T-helper 2 cell treated with Interferon-gamma antibody and Interleukin-4, amounts not matched to agents 5 μg/mL and 100 μg/mL, for 36 hours (primary cell): Measurements from ENCODE around the gene PAK2.

Experiments used
- DNase-seq: peaks from one replicate; pipeline ENCODE4 v3.0.0; 2021; ENCODE audit warnings: low spot score
- H3K27ac Mint-ChIP-seq: one replicate; pipeline ENCODE4 v1.8.0; 2021; ENCODE audit warnings: mild to moderate bottlenecking, mixed read lengths
- H3K27me3 Mint-ChIP-seq: one replicate; pipeline ENCODE4 v1.8.0; 2021; ENCODE audit warnings: low read depth, mixed read lengths
- H3K36me3 Mint-ChIP-seq: one replicate; pipeline ENCODE4 v1.8.0; 2021; ENCODE audit warnings: low read depth, mixed read lengths
- H3K4me1 Mint-ChIP-seq: one replicate; pipeline ENCODE4 v1.8.0; 2021; ENCODE audit warnings: low read depth, mixed read lengths
- H3K4me3 Mint-ChIP-seq: one replicate; pipeline ENCODE4 v1.8.0; 2022; ENCODE audit warnings: mild to moderate bottlenecking, moderate library complexity, mixed read lengths
- H3K9me3 Mint-ChIP-seq: one replicate; pipeline ENCODE4 v1.8.0; 2021; ENCODE audit warnings: mixed read lengths

PAK2 gene

DNA sequence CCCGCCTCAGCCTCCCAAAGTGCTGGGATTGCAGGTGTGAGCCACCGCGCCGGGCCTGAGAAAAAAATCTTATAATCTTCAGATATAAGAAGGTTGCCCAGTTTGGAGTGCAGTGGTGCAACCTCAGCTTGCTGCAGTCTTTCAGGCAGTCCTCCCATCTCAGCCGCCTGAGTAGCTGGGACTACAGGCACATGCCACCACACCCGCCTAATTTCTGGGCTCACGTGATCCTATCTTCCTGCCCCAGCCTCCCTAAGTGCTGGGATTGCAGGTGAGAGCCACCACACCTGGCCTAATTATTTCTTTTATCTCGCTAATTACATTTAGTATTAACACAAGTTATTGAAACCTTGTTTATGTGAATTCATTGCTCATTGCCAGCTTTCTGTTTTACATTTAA, 13.5 kb downstream of the PAK2 start:
- Mint-ChIP-seq H3K4me1 (peaks cover 38% of the 10 kb centered on the region), H3K4me3 (no peak overlapping the region), H3K27ac (no peak overlapping the region), H3K27me3 (no peaks in the 10 kb centered on the region), H3K9me3 (peaks cover 21% of the 10 kb centered on the region), H3K36me3 (peaks cover 80% of the 10 kb centered on the region)
- no peak for DNase-seq

DNA sequence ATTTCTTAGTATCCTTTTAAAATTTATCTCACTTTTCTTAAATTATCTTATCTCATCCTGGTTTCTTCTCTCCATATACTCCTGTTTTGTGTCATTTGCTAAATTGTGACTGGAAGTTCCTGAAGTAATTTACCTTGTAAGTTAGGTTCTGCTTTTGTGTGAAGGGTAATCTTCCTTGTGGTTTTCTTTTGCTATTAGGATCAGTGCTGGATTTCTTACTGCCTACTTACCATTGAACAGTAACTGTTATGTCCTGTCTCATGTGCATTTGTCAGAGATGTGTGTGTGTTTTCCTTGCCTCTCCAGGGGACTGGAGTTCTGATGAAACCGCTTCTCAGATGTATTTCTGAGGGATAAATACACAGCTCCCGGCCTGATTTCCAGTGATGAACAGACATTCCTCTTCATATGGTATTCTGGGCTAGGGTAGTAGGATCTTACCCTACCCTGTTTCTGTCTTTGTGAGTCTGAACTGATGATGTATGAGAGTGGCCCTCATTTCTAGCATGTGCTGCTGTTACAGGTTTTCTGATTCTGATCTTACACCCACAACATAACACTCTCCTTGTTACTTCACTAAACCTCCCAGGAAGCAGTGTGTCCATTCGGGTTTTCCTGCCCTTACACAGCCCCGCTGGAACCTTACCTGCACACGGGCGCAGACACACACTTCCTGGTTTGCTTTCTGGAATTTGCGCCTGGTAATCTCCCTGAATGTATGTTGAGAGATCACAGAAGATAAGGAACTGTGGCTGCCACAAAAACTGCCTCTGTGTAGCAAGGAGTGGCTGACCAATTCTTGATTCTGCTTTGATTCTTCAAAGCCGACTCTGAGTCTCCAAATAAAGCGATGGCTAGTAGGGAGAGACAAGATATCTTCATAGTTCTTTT, 14.7 kb downstream of the PAK2 start:
- no peaks in the 10 kb centered on the region for H3K27me3 Mint-ChIP-seq
- H3K36me3 Mint-ChIP-seq, result peaks cover 73% of the 10 kb centered on the region
- DNase-seq, result no peak
- peaks cover 21% of the 10 kb centered on the region for H3K9me3 Mint-ChIP-seq
- no peak overlapping the region for H3K4me3 Mint-ChIP-seq
- H3K27ac Mint-ChIP-seq, result peak overlapping the region; percentile 28
- peaks cover 35% of the 10 kb centered on the region for H3K4me1 Mint-ChIP-seq

DNA sequence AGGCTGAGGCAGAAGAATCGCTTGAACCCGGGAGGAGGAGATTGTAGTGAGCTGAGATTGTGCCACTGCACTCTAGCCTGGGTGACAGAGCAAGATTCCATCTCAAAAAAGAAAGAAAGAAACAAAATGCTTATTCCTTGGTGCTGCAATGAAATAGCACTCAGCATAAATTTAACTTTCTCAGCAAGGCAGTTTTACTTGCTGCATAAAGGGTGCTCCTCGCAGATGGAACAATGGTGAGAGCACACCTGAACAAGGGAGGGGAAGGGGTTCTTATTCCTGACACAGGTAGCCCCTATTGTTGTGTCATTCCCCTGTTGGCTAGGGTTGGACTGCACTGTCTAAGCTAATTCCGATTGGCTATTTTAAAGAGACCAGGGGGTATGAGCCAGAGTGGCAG, 17.1 kb downstream of the PAK2 start:
- no peak for DNase-seq
- Mint-ChIP-seq H3K9me3 (peaks cover 25% of the 10 kb centered on the region), H3K4me3 (no peak overlapping the region), H3K36me3 (peaks cover 65% of the 10 kb centered on the region), H3K27ac (no peak overlapping the region), H3K4me1 (peaks cover 36% of the 10 kb centered on the region), H3K27me3 (no peaks in the 10 kb centered on the region)

DNA sequence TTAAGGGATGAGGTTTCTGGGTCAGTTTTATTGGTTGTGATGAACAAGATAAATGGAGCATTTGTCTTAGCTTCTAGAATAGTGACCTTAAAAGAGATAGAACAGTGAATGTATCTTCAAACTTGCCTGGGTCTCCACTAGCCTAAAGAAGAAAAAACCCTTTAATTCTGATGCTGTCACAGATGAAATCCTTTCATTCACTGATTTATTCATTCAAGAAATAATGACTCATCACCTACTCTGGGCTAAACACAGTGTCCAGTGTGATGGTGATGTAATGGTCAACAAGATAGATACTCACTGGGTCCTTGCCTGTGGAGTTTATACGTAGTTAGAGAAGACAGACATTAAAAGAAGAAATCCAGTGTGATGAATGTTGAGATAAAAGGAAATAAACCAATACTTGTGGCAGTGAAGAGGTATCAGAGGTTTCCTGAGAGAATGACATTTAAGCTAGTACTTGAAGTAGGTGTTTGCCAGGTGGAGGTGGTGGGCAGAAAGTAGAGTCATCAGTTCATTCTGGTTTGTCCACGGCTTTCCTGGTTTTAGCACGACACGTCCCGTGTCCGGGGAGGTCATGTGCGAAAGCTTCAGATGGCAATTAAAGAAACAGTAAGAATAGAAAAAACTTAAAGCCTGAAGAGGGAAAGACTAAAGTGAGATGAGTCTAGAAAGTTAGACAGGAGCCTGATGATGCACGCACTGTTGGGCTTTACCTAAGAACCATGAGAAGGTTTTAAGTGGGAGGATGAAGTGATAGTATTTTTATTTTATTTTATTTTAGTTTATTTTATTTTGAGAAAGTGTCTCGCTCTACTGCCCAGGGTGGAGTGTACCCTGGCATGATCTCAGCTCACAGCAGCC, 18.5 kb downstream of the PAK2 start:
- Mint-ChIP-seq H3K27me3 (no peaks in the 10 kb centered on the region), H3K9me3 (peaks cover 25% of the 10 kb centered on the region), H3K36me3 (peaks cover 59% of the 10 kb centered on the region), H3K4me3 (no peak overlapping the region), H3K27ac (peak overlapping the region; percentile 29), H3K4me1 (peaks cover 33% of the 10 kb centered on the region)
- DNase-seq, result no peak

GRCh38 chr3:196763179-196763578, 23.5 kb downstream of the PAK2 start:
- H3K36me3 Mint-ChIP-seq, result peaks cover 24% of the 10 kb centered on the region
- peaks cover 4% of the 10 kb centered on the region for H3K9me3 Mint-ChIP-seq
- H3K27me3 Mint-ChIP-seq, result no peaks in the 10 kb centered on the region
- no peak overlapping the region for H3K27ac Mint-ChIP-seq
- peaks cover 5% of the 10 kb centered on the region for H3K4me1 Mint-ChIP-seq
- DNase-seq, result no peak
- no peak overlapping the region for H3K4me3 Mint-ChIP-seq

- H3K27ac Mint-ChIP-seq, result peak overlapping the region; percentile 9
- DNase-seq, result no peak
Observed at GRCh38 chr3:196765454-196765853, 25.8 kb downstream of the PAK2 start.

DNA sequence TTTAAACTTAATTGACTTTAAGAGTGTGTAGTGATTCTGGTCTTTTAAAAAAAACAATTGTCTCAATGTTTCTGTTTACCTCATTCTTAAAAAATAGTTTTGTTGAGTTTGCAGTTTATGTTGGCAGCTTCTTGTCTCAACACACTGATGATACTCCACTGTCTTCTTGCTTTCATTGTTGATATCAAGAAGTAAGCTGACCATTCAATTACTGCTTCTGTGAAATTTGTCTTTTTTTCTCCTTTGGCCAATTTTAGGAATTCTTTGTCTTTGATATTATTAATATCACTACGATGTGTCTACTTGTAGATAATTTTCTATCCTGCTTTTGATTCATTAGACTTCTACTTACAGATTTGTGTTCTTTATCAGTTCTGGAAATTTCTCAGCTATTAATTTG, 31.4 kb downstream of the PAK2 start:
- Mint-ChIP-seq H3K4me1 (peaks cover 27% of the 10 kb centered on the region), H3K4me3 (no peak overlapping the region), H3K27me3 (no peaks in the 10 kb centered on the region), H3K36me3 (peaks cover 25% of the 10 kb centered on the region), H3K9me3 (no peaks in the 10 kb centered on the region), H3K27ac (no peak overlapping the region)
- no peak for DNase-seq

More at GRCh38 chr3:196765454-196765853, 25.8 kb downstream of the PAK2 start:
- H3K36me3 Mint-ChIP-seq, result peaks cover 16% of the 10 kb centered on the region
- peaks cover 4% of the 10 kb centered on the region for H3K4me1 Mint-ChIP-seq
- no peaks in the 10 kb centered on the region for H3K27me3 Mint-ChIP-seq
- H3K9me3 Mint-ChIP-seq, result peaks cover 4% of the 10 kb centered on the region
- no peak overlapping the region for H3K4me3 Mint-ChIP-seq

DNA sequence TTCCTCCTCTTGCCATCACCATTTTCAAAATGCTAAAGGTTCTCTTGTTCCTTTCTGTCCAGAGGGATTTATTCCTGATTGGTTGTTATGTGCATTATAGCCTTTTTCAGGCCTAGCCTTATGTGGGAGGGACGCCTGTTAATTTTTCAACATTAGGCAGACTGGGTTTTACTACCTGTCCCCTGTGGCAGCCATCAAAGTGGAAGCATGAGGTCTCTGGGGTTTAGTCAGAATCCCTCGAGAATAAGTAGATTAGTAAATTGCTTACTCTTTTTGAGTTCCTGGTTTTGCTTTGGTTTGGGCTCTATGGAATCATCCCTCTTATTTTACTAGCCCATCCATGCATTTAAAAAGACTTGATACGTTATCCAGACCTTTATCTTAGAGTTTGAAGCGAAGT, 32.4 kb downstream of the PAK2 start:
- no peak for DNase-seq
- Mint-ChIP-seq H3K4me3 (no peak overlapping the region), H3K27me3 (no peaks in the 10 kb centered on the region), H3K36me3 (peaks cover 25% of the 10 kb centered on the region), H3K27ac (no peak overlapping the region), H3K9me3 (no peaks in the 10 kb centered on the region), H3K4me1 (peaks cover 27% of the 10 kb centered on the region)

DNA sequence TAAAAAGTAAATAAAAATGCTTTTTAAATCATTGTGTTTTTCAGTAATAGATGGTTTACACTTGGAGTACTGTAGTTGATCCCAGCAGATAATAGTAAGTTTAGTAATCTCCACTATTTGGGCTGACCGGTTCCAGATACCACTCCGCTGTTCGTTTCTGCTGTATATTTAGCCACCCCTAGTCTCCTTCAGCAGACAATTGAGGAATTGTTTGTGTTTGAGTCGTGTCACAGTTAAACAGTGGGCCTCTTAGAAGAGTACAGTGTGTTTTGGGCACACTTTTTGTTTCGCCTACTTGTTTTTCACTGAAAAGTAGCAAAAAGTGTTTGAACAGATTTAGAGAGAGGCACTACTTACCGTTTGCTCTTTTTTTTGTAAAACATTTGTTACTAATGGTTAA, 33.2 kb downstream of the PAK2 start:
- Mint-ChIP-seq H3K27ac (no peak overlapping the region), H3K9me3 (no peaks in the 10 kb centered on the region), H3K27me3 (no peaks in the 10 kb centered on the region), H3K4me3 (no peak overlapping the region), H3K36me3 (peaks cover 28% of the 10 kb centered on the region), H3K4me1 (peaks cover 27% of the 10 kb centered on the region)
- no peak for DNase-seq

GRCh38 chr3:196774191-196774820, 34.6 kb downstream of the PAK2 start:
- Mint-ChIP-seq H3K36me3 (peaks cover 41% of the 10 kb centered on the region), H3K4me1 (peaks cover 27% of the 10 kb centered on the region), H3K4me3 (no peak overlapping the region), H3K27ac (no peak overlapping the region), H3K9me3 (no peaks in the 10 kb centered on the region), H3K27me3 (no peaks in the 10 kb centered on the region)
- DNase-seq, result no peak

DNA sequence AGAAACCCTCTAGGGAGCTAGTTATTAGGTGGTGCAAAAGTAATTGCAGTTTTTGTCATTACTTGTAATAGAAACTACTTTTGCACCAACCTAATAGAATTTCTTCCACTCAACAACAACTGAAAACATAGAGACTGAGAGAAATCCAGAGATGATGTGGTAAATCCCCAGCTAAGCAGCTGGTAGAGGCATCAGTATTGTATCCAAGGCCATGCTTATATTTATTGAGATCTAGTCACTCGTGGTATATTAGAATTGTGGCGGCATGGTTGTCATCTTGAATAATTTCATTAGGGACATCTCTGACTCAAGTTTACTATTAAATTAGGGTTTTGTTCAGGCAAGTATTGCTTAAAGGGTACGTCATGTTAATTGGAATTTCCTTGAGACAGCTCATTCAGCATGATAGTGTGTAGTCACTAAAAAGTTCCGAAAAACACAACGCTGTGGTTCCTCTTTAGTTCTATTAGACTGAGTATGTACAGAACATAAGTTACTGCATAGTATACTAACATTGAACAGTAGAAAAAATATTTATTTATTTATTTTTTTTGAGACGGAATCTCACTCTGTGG, 35.3 kb downstream of the PAK2 start:
- Mint-ChIP-seq H3K9me3 (peaks cover 4% of the 10 kb centered on the region), H3K4me3 (no peak overlapping the region), H3K4me1 (peaks cover 27% of the 10 kb centered on the region), H3K36me3 (peaks cover 47% of the 10 kb centered on the region), H3K27me3 (no peaks in the 10 kb centered on the region), H3K27ac (no peak overlapping the region)
- DNase-seq, result no peak

DNA sequence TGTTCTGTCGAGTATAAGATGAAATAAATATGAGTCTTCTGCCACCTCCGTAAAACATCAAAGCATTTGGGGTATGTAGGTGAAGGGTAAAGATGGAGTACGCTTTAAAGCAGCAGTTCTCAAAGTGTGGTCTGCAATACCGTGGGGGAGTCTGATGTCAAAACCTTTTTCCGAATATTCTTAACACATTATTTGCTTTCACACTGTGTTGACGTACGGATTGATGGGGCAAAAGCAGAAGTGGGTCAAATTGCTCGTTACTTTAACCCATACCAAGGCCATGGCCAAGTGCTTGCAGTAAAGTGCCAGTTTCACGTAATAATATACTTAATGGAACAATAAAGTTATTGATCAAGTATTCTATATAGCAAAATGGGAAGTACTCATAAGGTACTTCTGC, 36.3 kb downstream of the PAK2 start:
- peaks cover 27% of the 10 kb centered on the region for H3K4me1 Mint-ChIP-seq
- no peak overlapping the region for H3K4me3 Mint-ChIP-seq
- H3K36me3 Mint-ChIP-seq, result peaks cover 51% of the 10 kb centered on the region
- peaks cover 8% of the 10 kb centered on the region for H3K9me3 Mint-ChIP-seq
- peak overlapping the region; percentile 4 for H3K27ac Mint-ChIP-seq
- H3K27me3 Mint-ChIP-seq, result no peaks in the 10 kb centered on the region
- DNase-seq, result no peak

DNA sequence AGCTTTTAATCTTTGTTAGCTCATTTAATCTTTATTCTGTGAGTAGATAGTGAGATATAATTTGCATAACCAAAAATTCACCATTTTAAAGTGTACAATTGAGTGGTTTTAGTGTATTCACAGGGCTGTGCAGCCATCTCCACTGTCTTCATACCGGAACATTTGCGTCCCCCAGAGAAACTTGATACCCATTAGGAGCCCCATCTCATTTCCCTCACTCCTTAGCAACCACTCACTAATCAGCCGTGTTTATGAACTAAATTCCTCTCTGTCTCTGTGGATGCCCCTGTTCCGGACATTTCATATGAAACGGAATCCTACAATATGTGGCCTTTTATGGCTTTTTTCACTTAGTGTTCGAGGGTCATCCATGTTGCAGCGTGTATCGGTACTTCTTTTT, 38.2 kb downstream of the PAK2 start:
- Mint-ChIP-seq H3K9me3 (peaks cover 8% of the 10 kb centered on the region), H3K4me3 (no peak overlapping the region), H3K36me3 (peaks cover 49% of the 10 kb centered on the region), H3K27ac (no peak overlapping the region), H3K4me1 (peaks cover 16% of the 10 kb centered on the region), H3K27me3 (no peaks in the 10 kb centered on the region)
- DNase-seq, result no peak
